Right hindlimb (tissue), 1 donor: ENCODE data around the gene GNG13.
A peak's percentile ranks its signal among the peaks of the same experiment; 100 is the strongest.

Experiments used
- DNase-seq: peaks from one replicate; pipeline ENCODE4 v3.0.0-alpha.2; 2018

Gene GNG13

GRCh38 chr16:813204-813915 lies 12.8 kb upstream of the GNG13 start:
- DNase-seq: peak; percentile 53

GRCh38 chr16:808085-808386 lies 7.5 kb upstream of the GNG13 start:
- DNase-seq: no peak

DNA sequence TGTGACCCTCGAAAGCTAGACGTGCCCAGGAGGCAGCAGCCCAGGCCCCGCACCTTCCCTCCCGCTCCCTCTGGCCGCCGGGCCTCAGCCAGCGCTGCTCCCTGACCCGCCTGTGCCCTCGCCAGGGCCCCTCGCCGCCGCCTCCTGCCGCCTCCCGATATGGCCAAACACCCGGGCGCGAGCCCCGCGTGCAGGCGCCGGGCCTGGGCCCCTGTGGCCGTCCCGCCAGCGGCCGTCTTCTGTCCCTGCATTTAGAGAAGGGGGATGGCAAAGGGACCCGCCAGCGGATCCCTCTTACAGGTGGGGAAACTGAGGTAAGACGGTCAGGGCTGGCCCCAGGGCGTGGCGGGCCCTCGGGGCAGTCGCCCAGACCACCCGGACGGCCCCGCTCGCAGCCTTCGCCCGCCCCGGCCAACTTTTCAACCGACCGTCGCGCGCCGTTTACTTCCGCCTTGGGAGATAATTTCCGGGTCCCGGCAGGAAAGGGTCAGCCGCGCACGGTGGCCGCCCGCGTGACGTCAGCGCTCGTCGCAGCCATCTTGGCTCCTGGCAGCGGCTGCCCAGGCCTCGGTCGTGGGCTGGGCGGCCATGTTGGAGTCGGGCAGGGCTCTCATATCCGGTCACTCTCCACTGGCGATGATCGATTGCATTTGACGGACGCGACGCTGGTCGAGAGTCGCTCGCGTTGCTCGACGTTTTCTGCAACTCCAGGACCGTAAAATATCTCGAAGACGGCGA lies 7.0 kb upstream of the GNG13 start:
- peak; percentile 96 for DNase-seq

- DNase-seq: no peak
These were observed 4.9 kb upstream of the GNG13 start for GRCh38 chr16:805474-805873.

DNA sequence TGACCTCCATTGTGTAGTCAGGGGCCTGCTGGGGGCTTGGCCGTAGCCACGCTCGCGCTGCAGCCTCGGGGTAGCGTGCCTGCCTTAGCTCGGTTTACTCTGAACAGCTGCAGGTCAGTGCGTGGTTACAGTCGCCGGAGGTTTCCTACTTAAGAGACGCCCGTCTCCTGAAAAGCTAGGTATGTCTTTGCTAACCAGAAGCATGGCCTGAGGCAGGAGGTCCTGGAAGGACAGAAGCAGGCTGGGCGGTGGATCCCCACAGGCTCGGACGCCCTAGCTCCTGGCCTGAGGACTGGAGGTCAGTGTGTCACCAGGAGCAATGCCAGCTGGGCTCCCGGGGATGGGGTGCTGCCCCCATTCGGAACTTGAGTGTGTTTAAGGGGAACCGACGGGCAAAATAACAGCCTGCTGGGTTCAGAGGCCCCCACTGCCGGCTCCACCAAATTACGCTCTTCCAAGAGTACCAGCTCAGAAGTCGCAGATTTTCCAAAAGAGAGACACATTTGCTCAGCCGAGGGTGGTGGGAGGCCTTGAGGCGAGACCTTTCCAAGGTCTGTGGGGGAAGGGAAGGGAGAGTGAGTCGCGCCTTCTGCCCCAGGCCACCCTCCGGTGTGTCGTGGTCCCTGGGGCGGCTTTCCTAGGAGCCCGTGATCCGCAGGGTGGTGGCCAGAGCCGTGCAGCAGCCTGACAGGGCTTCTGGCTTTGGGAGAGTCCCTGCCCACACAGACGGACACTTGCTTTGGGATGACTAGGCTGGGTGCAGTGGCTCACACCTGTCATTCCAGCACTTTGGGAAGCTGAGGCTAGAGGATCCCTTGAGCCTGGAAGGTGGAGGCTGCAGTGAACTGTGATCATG lies 3.9 kb upstream of the GNG13 start:
- DNase-seq: no peak

DNA sequence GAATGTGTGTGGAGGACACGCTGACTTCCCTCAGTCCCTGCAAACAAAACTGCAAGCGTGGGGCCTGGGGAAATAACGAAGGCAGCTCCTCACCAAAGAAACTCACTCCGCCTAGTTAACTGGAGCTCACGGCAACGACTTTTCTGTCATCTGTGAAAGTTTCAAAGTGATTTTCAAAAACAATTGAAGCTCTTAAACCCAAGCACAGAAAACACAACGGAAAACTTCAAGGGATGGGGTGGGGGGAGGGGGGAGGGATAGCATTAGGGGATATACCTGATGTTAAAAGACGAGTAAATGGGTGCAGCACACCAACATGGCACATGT lies 3.2 kb upstream of the GNG13 start:
- DNase-seq: no peak

GRCh38 chr16:802914-803753 lies 2.6 kb upstream of the GNG13 start:
- DNase-seq: no peak

DNA sequence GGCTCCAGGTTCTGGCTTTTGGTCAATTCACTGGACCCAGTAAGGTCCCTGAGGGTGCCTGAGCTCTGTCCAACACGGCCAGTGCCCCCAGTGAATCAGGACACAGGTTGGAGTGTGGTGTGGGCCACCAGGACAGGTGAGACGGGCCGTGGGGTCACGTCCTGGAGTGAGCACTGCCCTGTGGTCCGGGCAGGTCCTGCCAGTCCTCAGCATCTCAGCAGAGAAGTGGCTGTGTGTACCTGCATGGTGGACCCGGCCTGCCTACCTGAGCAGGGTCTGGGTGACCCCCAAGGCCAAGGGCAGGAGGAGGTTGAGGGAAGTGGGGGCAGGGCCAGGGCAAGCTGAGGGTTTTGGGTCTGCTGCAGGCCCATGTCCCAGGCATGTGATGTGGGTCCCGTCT lies 1.9 kb upstream of the GNG13 start:
- DNase-seq: no peak

DNA sequence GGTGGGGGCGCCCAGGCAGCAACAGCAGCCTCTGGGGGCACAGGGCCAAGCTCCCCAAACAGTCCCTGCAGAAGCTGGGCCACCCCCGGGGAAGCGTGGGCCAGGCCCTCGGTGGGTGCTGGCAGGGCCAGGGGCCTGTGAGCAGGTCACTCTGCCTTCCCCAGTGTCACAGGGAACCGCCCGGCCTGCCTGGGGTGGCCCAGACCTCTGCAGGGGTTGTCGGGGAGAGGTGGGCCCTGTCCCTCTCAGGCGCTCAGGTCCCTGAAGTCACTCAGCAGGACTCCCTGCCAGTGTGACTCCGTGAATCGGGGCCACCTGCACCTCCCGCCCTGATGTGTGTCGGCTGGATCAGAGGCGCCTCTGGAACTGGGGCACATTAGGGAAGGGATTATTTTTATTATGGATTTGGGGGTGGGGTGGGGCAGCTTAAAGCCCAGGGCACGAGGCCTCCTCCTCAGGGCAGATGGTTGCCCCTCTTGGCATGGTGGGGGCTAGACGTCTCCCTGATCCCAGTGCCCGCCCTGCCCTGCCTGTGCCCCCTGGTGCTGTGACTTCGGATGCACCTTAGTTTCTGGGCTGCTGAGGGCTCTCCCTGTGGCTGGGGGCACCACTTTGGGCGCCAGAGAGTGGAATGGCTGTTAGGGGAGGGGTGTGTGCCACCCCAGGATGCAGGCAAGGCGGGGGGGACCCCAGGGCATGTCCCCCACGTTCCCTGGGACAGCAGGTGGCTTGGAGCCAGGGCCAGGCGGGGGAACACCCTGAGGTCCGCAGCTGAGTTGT lies 1.2 kb upstream of the GNG13 start:
- DNase-seq: no peak

DNA sequence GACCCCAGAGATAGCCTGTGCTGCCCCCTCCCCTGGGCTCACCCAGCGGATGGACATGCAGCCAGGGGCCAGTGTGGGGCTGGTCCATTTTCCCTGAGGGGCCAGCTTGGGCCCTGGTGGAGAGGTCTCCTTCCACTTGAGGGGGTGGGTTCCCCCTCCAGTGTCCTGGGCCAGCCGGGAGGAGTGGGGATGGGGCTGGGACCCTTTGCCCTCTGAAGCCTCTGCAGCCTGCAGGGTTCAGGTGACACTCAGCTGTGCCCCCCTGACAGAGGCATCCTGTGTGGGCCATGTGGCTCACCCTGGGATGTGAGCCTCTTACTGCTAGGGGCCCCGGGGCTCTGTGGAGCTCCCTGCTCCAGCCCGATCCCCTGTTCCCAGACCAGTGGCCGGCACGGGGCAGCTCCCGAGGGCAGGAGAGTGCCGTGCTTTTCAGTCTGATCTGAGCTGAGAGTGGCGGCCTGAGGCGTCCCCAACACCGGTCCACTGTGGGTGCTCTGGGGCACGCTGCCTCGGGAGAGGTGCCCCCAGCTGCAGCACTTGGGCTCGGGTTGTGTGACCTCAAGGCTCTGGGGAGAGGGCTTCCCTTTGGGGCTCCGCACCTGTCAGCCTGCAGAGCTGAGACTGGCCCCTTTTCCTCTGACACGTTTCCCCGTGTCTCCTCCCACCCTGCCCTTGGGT lies 439 bp upstream of the GNG13 start:
- DNase-seq: no peak

GRCh38 chr16:799111-799947 lies 1.2 kb downstream of the GNG13 start:
- no peak for DNase-seq

DNA sequence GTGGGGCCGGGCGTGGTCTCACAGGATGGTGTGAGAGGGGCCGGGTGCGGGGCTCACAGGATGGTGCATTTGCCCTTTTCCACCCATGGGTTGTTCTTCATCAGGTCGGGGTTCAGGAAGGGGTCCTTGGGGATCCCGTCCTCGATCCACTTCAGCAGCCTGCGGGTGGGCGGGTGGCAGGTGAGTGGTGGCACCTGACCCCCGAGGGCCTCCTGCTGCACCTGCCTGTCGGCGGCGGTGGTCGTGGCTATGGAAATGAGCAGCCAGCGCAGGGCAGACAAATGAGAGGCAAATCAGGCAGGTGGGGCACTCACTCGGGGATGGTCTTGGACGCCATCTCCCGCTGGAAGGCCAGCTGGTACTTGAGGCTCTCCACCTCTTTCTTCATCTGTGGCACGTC lies 1.9 kb downstream of the GNG13 start:
- no peak for DNase-seq

DNA sequence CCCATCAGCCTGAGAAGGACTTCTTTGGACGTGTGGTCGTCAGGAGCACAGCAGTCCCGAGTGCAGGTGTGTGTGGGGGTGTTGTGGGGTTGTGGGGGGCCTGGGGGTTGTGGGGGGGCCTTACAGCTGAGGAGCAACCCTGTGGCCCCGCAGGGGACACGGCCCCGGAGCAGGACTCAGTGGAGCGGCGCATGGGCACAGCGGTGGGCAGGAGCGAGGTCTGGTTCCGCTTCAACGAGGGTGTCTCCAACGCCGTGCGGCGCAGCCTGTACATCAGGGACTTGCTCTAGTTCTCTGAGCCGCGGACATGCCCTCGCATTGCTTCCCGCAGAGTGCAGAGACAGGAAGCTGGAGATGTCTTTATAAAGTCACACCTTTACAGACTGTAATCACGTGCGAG lies 2.8 kb downstream of the GNG13 start:
- DNase-seq: no peak

DNA sequence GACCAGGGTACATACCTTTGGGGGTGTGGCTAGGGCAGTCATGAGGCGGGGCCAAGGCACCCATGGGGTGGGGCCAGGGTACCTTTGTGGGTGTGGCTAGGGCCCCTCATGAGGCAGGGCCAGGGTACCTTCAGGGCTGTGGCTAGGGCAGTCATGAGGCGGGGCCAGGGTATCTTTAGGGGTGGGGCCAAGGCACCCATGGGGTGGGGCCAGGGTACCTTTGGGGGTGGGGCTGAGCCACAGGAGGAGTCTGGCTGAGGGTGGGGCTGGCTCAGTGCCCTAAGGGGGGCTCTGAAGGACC lies 3.5 kb downstream of the GNG13 start:
- no peak for DNase-seq

DNA sequence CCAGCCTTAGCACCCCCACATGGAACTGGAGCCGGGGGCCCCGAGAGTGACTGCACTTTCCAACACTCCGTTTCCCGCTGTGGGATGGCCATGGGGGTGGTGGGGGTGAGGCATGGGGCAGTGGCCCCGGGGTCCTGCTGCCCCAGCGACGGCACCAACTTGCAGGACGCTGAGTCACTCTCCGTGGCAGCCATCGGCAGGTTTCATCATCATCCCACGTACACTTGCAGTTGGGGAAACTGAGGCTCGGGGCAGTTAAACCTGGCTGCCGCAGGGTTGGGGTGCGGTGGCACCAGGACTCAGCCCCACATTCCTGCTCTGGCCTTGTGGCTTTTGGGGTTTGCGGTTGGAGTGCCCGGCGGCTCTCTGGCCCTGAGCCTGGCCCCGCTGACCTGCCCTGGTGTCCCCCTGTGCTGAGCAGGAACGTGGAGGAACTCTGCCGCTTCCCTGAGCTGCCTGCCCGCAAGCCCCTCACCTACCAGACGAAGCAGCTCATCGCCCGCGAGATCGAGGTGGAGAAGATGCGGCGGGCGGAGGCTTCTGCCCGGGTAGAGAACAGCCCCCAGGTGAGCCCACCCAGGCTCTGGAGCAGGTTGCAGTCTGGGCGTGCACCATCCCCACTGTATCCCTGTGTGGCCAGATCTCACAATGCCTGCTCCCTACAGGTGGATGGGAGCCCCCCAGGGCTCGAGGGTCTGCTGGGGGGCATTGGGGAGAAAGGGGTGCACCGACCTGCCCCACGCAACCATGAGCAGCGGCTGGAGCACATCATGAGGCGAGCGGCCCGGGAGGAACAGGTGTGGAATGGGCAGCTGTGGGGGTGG lies 4.0 kb downstream of the GNG13 start:
- no peak for DNase-seq

DNA sequence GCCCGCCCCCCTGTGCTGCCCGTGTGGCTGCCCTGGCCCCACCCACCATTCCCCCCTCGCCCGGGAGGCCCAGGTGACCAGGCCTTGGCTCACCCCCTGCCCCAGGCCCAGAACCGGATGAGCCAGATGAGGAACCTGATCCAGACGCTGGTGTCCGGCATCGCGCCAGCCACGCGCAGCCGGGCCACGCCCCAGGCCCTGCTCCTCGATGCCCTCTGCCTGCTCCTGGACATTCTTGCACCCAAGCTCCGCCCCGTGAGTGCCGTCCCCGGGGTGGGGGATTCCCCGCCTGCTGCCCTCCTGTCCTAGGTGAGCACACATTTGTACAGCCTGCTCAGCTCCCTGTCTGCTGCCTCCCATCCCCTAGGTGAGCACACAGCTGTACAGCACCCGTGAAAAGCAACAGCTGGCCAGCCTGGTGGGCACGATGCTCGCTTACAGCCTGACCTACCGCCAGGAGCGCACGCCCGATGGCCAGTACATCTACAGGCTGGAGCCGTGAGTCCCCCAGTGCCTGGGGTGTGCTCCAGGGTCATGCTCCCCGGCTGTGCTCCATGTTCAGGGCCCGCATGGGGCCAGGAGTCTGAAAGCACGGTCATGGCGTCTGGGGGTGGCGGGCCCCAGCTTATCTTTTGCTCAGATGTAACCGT lies 4.8 kb downstream of the GNG13 start:
- no peak for DNase-seq

DNA sequence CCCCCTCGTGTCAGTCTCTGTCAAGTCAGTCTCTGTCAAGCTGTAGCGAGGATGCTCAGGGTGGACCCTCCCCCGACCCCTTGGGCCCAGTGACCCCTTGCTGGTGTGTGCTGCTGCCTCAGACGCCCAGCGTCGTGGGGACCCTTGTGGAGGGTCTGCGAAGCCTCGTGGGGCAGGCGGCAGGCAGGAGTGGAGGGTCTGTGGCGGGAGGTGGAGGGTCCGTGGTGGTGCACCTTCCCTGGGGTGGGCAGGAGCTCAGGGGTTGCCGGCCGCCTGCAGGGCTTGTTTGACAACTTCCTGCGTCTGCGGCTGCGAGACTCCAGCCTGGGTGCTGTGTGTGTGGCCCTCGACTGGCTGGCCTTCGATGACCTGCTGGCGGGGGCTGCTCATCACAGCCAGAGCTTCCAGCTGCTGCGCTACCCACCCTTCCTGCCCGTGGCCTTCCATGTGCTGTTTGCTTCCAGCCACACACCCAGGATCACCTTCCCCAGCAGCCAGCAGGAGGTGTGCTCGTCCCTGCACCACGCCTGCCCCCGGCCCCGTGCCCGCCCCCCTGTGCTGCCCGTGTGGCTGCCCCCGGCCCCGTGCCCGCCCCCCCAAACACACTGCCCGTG lies 5.6 kb downstream of the GNG13 start:
- no peak for DNase-seq

- no peak for DNase-seq
These were observed 6.3 kb downstream of the GNG13 start for GRCh38 chr16:794091-794822.
